Endothelial cell of umbilical vein (primary cell): ENCODE data around the gene ADAM19. TPM values are rescaled to one million over a fixed set of nuclear protein-coding genes. Genes with fewer than 3 reads are reported as not detected.

Experiments used
- BruUV-seq: library from RNA; stranded (reverse); fragments of 400-500 nt; replicated peaks from 2 replicates; lab custom pipeline; 2021; lab: Mats Ljungman, UMichigan
- CTCF ChIA-PET: fragments of 300-600, 350-600 bp; sonication (Branson Sonifier 250); formaldehyde crosslinking; loops from one replicate; lab custom pipeline; 2021; ENCODE audit warnings: antibody characterized with exemption, inconsistent platforms; lab: Charles Lee
- POLR2A ChIA-PET: fragments of 300-600, 350-600 bp; sonication (Branson Sonifier 250); formaldehyde crosslinking; loops from one replicate; lab custom pipeline; 2021; ENCODE audit warnings: antibody characterized with exemption, inconsistent platforms; lab: Charles Lee
- DNase-seq: peaks from one replicate; pipeline ENCODE4 v3.0.0-alpha.2; 2011; ENCODE audit warnings: low read depth, low spot score
- FAIRE-seq: peaks from 2 replicates; lab custom pipeline; 2011; peaks lifted over from hg19 to GRCh38; lab: Jason Lieb, UNC
- H2AFZ ChIP-seq: 2 replicates; pipeline ENCODE4 v1.6.0; 2012; ENCODE audit warnings: low read depth, low read length, control low read depth, inconsistent platforms
- H3K27ac ChIP-seq: 2 replicates; pipeline ENCODE4 v1.5.1; 2011; ENCODE audit warnings: low read depth, mild to moderate bottlenecking, control low read depth, low read length, moderate library complexity; ENCODE audit not compliant: insufficient read depth
- H3K27me3 ChIP-seq, 2 experiments: 2 replicates each; pipeline versions ENCODE4 v1.6.0 to v1.6.1; 2011; ENCODE audit warnings: low read length in 2 of 2, mixed read lengths in 1 of 2; ENCODE audit not compliant: control insufficient read depth in 2 of 2, insufficient read depth in 2 of 2
- H3K36me3 ChIP-seq, 2 experiments: 2 replicates in 1 of 2; 3 replicates in 1 of 2; pipeline ENCODE4 v1.5.1; 2011; ENCODE audit warnings: low read length in 2 of 2, mild to moderate bottlenecking in 1 of 2, moderate library complexity in 1 of 2; ENCODE audit not compliant: control insufficient read depth in 2 of 2, insufficient read depth in 2 of 2; ENCODE audit errors: extremely low read depth in 1 of 2
- H3K4me1 ChIP-seq: 3 replicates; pipeline ENCODE4 v1.5.1; 2011; ENCODE audit warnings: mild to moderate bottlenecking, low read length; ENCODE audit not compliant: control insufficient read depth, insufficient read depth; ENCODE audit errors: extremely low read depth
- H3K4me2 ChIP-seq: 2 replicates; pipeline ENCODE4 v1.6.1; 2011; ENCODE audit warnings: low read length, control low read depth, mixed read lengths; ENCODE audit not compliant: insufficient read depth
- H3K4me3 ChIP-seq, 3 experiments: fragments of 200-600 bp in 1 of 3; sonication (generic), shearing (Covaris generic) in 1 of 3; replicated peaks in 1 of 3; 2 replicates each; pipeline ENCODE4 v1.5.1; 2011 to 2016; ENCODE audit warnings: control low read depth in 3 of 3, low read length in 3 of 3, mild to moderate bottlenecking in 2 of 3, inconsistent platforms in 1 of 3, low read depth in 1 of 3, moderate library complexity in 1 of 3; ENCODE audit not compliant: insufficient read depth in 1 of 3
- H3K79me2 ChIP-seq: 2 replicates; pipeline ENCODE4 v1.6.0; 2012; ENCODE audit warnings: low read length, inconsistent platforms; ENCODE audit not compliant: control insufficient read depth, insufficient read depth
- H3K9ac ChIP-seq: replicated peaks from 2 replicates; pipeline ENCODE3; 2011; ENCODE audit warnings: low read length, control low read depth; ENCODE audit not compliant: insufficient read depth; ENCODE audit errors: extremely low read depth
- H3K9me1 ChIP-seq: replicated peaks from 3 replicates; pipeline ENCODE4 v1.6.0; 2011; ENCODE audit warnings: mild to moderate bottlenecking, low read length; ENCODE audit not compliant: control insufficient read depth, insufficient read depth; ENCODE audit errors: extremely low read depth
- H3K9me3 ChIP-seq: replicated peaks from 2 replicates; pipeline ENCODE4 v1.5.1; 2012; ENCODE audit warnings: low read length, inconsistent platforms; ENCODE audit not compliant: control insufficient read depth, insufficient read depth
- H4K20me1 ChIP-seq: replicated peaks from 2 replicates; pipeline ENCODE3; 2011; ENCODE audit warnings: mild to moderate bottlenecking, low read length; ENCODE audit not compliant: control insufficient read depth, insufficient read depth; ENCODE audit errors: extremely low read depth
- EZH2 ChIP-seq: IDR thresholded peaks from 2 replicates; pipeline ENCODE4 v1.6.1; 2012; ENCODE audit warnings: borderline replicate concordance, low read depth, mild to moderate bottlenecking, moderate library complexity, low read length, inconsistent platforms; ENCODE audit not compliant: severe bottlenecking
- FOS ChIP-seq: IDR thresholded peaks from 2 replicates; pipeline ENCODE4 v1.6.1; 2011; ENCODE audit warnings: mild to moderate bottlenecking, low read length, moderate library complexity, borderline replicate concordance; ENCODE audit not compliant: insufficient read depth
- GATA2 ChIP-seq: IDR thresholded peaks from 2 replicates; pipeline ENCODE4 v1.7.0; 2011; ENCODE audit warnings: low read depth, mild to moderate bottlenecking, moderate library complexity, mixed read lengths, low read length; ENCODE audit not compliant: insufficient read length, insufficient read depth
- JUN ChIP-seq: IDR thresholded peaks from 2 replicates; pipeline ENCODE4 v1.6.1; 2011; ENCODE audit warnings: borderline replicate concordance, low read depth; ENCODE audit not compliant: insufficient read length, insufficient read depth
- MAX ChIP-seq: IDR thresholded peaks from 2 replicates; pipeline ENCODE4 v1.6.1; 2011; ENCODE audit not compliant: insufficient read depth, insufficient read length
- MYC ChIP-seq: IDR thresholded peaks from one replicate; pipeline ENCODE4 v1.6.1; 2011; ENCODE audit warnings: mild to moderate bottlenecking, low read depth, low read length
- POLR2A ChIP-seq: IDR thresholded peaks from 2 replicates; pipeline ENCODE4 v1.6.1; 2012; ENCODE audit warnings: low read depth, mild to moderate bottlenecking, control low read depth, low read length
- POLR2AphosphoS5 ChIP-seq: IDR thresholded peaks from 2 replicates; pipeline ENCODE4 v1.6.1; 2012; ENCODE audit warnings: low read depth, mild to moderate bottlenecking, control low read depth, low read length, moderate library complexity; ENCODE audit not compliant: insufficient read depth
- dilution Hi-C: fragments of 300-500 bp; cut with MboI; formaldehyde crosslinking; loops from one replicate; pipeline ENCODE4 v1.15.0; 2019; ENCODE audit warnings: low sequenced_read_pairs; ENCODE audit not compliant: extremely low pct_ligation_motif_present
- intact Hi-C: fragments of 100-400 bp; cut with micrococcal nuclease; formaldehyde crosslinking; loops from one replicate; pipeline ENCODE4 v1.10.0; 2022
- polyA plus RNA-seq, 4 experiments: library from polyadenylated mRNA; depleted of rRNA in 3 of 4; stranded (reverse) in 3 of 4; unstranded in 1 of 4; fragments of >200 nt; gene quantifications; 2 replicates each; pipeline versions ENCODE4 v1.2.1 to v1.2.3, GENCODE V29; 2011 to 2012; ENCODE audit warnings: missing spikeins in 1 of 4
- total RNA-seq: library from RNA; stranded (reverse); gene quantifications from 2 replicates; pipeline ENCODE4 v1.2.3, GENCODE V29; 2021
- TF ChIP-seq, protein P1 (sequence below), 2 donors: IDR thresholded peaks; 1 replicate in 1 of 2; 2 replicates in 1 of 2; pipeline ENCODE4 v1.5.1; 2011; ENCODE audit warnings: low read length in 2 of 2, mild to moderate bottlenecking in 2 of 2, moderate library complexity in 2 of 2, control low read depth in 1 of 2, inconsistent platforms in 1 of 2, low read depth in 1 of 2; ENCODE audit not compliant: insufficient read depth in 1 of 2; ENCODE audit errors: extremely low read depth in 1 of 2

ADAM19 gene
- total and polyA plus RNA-seq, 2 donors (not counting 3 experiments of a cell fraction or from before 2014, with no cell fraction given), result 10.0 to 22.6 TPM

DNA sequence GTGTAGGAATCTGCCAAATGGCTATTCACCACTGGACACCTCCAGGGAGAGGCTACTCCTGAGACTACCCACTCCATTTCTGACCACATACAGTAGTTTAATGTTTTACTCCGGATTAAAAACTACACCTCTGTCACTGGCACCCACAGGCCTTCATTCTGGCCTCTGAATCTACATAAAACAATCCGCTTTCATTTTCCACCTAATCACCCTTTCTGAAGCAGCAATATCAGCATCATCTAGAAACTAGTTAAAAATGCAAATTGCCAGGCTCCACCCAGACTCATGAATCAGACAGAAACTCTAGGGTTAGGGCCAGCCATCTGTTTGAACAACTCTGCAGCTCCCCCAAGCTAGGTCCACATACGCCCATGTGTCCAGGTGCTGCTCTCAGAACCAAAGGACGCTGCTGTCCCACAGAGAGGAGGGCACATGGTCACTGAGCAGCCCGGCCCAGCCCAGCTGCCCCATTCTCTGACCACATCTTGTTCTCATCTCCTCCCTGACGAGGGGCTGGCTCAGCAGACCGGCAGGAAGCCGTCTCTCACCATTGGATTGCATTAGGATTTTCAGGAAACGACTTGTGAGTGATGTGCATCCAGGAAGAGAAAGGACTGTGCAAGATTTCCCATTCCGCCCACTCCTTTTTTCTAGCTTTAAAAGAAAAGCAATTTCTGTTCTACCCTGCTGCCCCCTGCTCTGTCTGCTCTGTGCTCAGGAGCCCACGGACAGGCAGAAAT lies 34.7 kb downstream of the ADAM19 start:
- TF ChIP-seq GATA2 (no peak), MAX (no peak), JUN (no peak), POLR2A (no peak), POLR2AphosphoS5 (no peak), MYC (no peak), FOS (no peak), EZH2 (no peak)
- TF ChIP-seq, protein P1, sequence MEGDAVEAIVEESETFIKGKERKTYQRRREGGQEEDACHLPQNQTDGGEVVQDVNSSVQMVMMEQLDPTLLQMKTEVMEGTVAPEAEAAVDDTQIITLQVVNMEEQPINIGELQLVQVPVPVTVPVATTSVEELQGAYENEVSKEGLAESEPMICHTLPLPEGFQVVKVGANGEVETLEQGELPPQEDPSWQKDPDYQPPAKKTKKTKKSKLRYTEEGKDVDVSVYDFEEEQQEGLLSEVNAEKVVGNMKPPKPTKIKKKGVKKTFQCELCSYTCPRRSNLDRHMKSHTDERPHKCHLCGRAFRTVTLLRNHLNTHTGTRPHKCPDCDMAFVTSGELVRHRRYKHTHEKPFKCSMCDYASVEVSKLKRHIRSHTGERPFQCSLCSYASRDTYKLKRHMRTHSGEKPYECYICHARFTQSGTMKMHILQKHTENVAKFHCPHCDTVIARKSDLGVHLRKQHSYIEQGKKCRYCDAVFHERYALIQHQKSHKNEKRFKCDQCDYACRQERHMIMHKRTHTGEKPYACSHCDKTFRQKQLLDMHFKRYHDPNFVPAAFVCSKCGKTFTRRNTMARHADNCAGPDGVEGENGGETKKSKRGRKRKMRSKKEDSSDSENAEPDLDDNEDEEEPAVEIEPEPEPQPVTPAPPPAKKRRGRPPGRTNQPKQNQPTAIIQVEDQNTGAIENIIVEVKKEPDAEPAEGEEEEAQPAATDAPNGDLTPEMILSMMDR (IDR thresholded peaks at IDR 0.05; ENCODE audit: extremely low read depth in 1 of 2, insufficient read depth in 1 of 2, low read depth in 1 of 2, low read length in 2 of 2), result no peak
- Histone ChIP-seq H3K79me2 (no peaks in the 10 kb centered on the region), H3K9me1 (no peaks in the 10 kb centered on the region), H3K9me3 (no peaks in the 10 kb centered on the region), H3K36me3 (peaks cover 0 to 3% of the 10 kb centered on the region in 2 experiments), H4K20me1 (no peaks in the 10 kb centered on the region), H3K9ac (peak overlapping the region; percentile 19), H3K27ac (peak overlapping the region; percentile 72), H2AFZ (peak overlapping the region; percentile 96), H3K27me3 (no peaks in the 10 kb centered on the region), H3K4me3 (no peak overlapping the region), H3K4me1 (peaks cover 20% of the 10 kb centered on the region), H3K4me2 (peak overlapping the region; percentile 59)
- CTCF ChIA-PET, result interaction anchor here (0.8 to 2.3 kb wide), 7 partner anchors 9 to 202 kb away, joined by 3 to 7 read pairs (median 3); no protein-coding TSS in a partner anchor
- BruUV-seq, result no TSS peak
- dilution Hi-C loops, result no loop called here
- FAIRE-seq (peak; percentile 97), DNase-seq (peak; percentile 79)
- POLR2A ChIA-PET, result interaction anchor here (0.5 kb wide), 1 partner anchor 28 kb away, joined by 7 read pairs; no protein-coding TSS in a partner anchor
- intact Hi-C loops, result loop anchor here (1.0 to 2.0 kb wide), 2 partner anchors 24 to 34 kb away; partner anchors contain the start of gene ADAM19
